Fibroblast of upper back skin (primary cell): ENCODE data around the gene FHOD3.

Source experiments
- DNase-seq: peaks from one replicate; pipeline ENCODE4 v3.0.0-alpha.2; 2013

FHOD3 gene

GRCh38 chr18:36387310-36387709, 89.8 kb downstream of the FHOD3 start:
- no peak for DNase-seq

- DNase-seq, result no peak
Measured at GRCh38 chr18:36388310-36388709, 90.8 kb downstream of the FHOD3 start.

GRCh38 chr18:36389027-36389426, 91.5 kb downstream of the FHOD3 start:
- no peak for DNase-seq

GRCh38 chr18:36389811-36390581, 92.5 kb downstream of the FHOD3 start:
- DNase-seq, result no peak

GRCh38 chr18:36391426-36392145, 94.1 kb downstream of the FHOD3 start:
- DNase-seq, result no peak

- peak; percentile 45 for DNase-seq
Measured at GRCh38 chr18:36392164-36392978, 94.9 kb downstream of the FHOD3 start.

- no peak for DNase-seq
Measured at GRCh38 chr18:36392979-36393287, 95.4 kb downstream of the FHOD3 start.

GRCh38 chr18:36394486-36394885, 97.0 kb downstream of the FHOD3 start:
- DNase-seq, result no peak

GRCh38 chr18:36396190-36396589, 98.7 kb downstream of the FHOD3 start:
- DNase-seq, result no peak

GRCh38 chr18:36397033-36397432, 99.5 kb downstream of the FHOD3 start:
- no peak for DNase-seq

GRCh38 chr18:36398419-36398818, 100.9 kb downstream of the FHOD3 start:
- no peak for DNase-seq

GRCh38 chr18:36399055-36399454, 101.5 kb downstream of the FHOD3 start:
- no peak for DNase-seq

GRCh38 chr18:36401462-36401861, 103.9 kb downstream of the FHOD3 start:
- no peak for DNase-seq

- DNase-seq, result peak; percentile 84
Measured at GRCh38 chr18:36402765-36403396, 105.4 kb downstream of the FHOD3 start.

GRCh38 chr18:36403896-36404820, 106.6 kb downstream of the FHOD3 start:
- DNase-seq, result no peak

- peak; percentile 18 for DNase-seq
Measured at GRCh38 chr18:36405611-36406010, 108.1 kb downstream of the FHOD3 start.

- DNase-seq, result no peak
Measured at GRCh38 chr18:36406805-36407204, 109.3 kb downstream of the FHOD3 start.

- DNase-seq, result no peak
Measured at GRCh38 chr18:36408606-36409005, 111.1 kb downstream of the FHOD3 start.

- DNase-seq, result no peak
Measured at GRCh38 chr18:36409779-36410178, 112.3 kb downstream of the FHOD3 start.

GRCh38 chr18:36410346-36410745, 112.8 kb downstream of the FHOD3 start:
- DNase-seq, result no peak

GRCh38 chr18:36411745-36412168, 114.2 kb downstream of the FHOD3 start:
- DNase-seq, result peak; percentile 51

GRCh38 chr18:36412778-36413177, 115.3 kb downstream of the FHOD3 start:
- peak; percentile 26 for DNase-seq
